ENCODE measurements around the gene B4GAT1.

The B4GAT1 gene

GRCh38 chr11:66336234-66337102 is 11.0 kb downstream of the B4GAT1 start, which contains the start of gene RIN1:
TSS of gene RIN1 (minus strand) at chr11:66336434. CDS start at chr11:66336402, 32 bp downstream.
- peak; percentile 96 for DNase-seq (ENCODE audit: low read depth)

- no peak for DNase-seq (ENCODE audit: low read depth)
These were observed 11.7 kb downstream of the B4GAT1 start for GRCh38 chr11:66335531-66336233.

GRCh38 chr11:66334605-66335442 is 12.6 kb downstream of the B4GAT1 start:
- no peak for DNase-seq (ENCODE audit: low read depth)

- no peak for DNase-seq (ENCODE audit: low read depth)
These were observed 13.4 kb downstream of the B4GAT1 start for GRCh38 chr11:66333896-66334604.

- DNase-seq (ENCODE audit: low read depth): no peak
These were observed 14.1 kb downstream of the B4GAT1 start for GRCh38 chr11:66333220-66333877.

GRCh38 chr11:66332371-66333219 is 14.8 kb downstream of the B4GAT1 start:
- no peak for DNase-seq (ENCODE audit: low read depth)

- DNase-seq (ENCODE audit: low read depth): no peak
These were observed 15.7 kb downstream of the B4GAT1 start for GRCh38 chr11:66331542-66332370.

GRCh38 chr11:66330931-66331330 is 16.5 kb downstream of the B4GAT1 start:
- no peak for DNase-seq (ENCODE audit: low read depth)

- no peak for DNase-seq (ENCODE audit: low read depth)
These were observed 18.2 kb downstream of the B4GAT1 start for GRCh38 chr11:66329165-66329673.

- DNase-seq (ENCODE audit: low read depth): no peak
These were observed 18.9 kb downstream of the B4GAT1 start for GRCh38 chr11:66328302-66329144.

- no peak for DNase-seq (ENCODE audit: low read depth)
These were observed 19.5 kb downstream of the B4GAT1 start for GRCh38 chr11:66328031-66328301.

- no peak for DNase-seq (ENCODE audit: low read depth)
These were observed 20.0 kb downstream of the B4GAT1 start for GRCh38 chr11:66327171-66328030.

- no peak for DNase-seq (ENCODE audit: low read depth)
These were observed 20.9 kb downstream of the B4GAT1 start for GRCh38 chr11:66326261-66327111.

GRCh38 chr11:66325263-66325671 is 22.2 kb downstream of the B4GAT1 start:
- DNase-seq (ENCODE audit: low read depth): no peak

GRCh38 chr11:66324664-66325063 is 22.8 kb downstream of the B4GAT1 start:
- DNase-seq (ENCODE audit: low read depth): no peak

- DNase-seq (ENCODE audit: low read depth): no peak
These were observed 23.7 kb downstream of the B4GAT1 start for GRCh38 chr11:66323684-66324083.

Data from GM04504 (cell line).